Liver (tissue), 3 donors: Measurements from ENCODE around the gene MTA2.

Experiments used
- CTCF ChIP-seq: fragments of 150-350 bp; IDR thresholded peaks from 2 replicates; pipeline ENCODE4 v1.5.1; 2017; ENCODE audit warnings: improper control_type of control experiment, low read depth, low read length; ENCODE audit not compliant: missing input control
- EGR1 ChIP-seq, 2 donors: IDR thresholded peaks; 2 replicates each; pipeline ENCODE4 v1.6.1; 2016 to 2018; ENCODE audit warnings: antibody characterized with exemption in 2 of 2, low read depth in 2 of 2
- JUND ChIP-seq, 2 donors: IDR thresholded peaks; 2 replicates each; pipeline ENCODE4 v1.6.1; 2016; ENCODE audit warnings: antibody characterized with exemption in 2 of 2
- MAX ChIP-seq: IDR thresholded peaks from 2 replicates; pipeline ENCODE4 v1.6.1; 2016; ENCODE audit warnings: antibody characterized with exemption
- RAD21 ChIP-seq, 2 donors: IDR thresholded peaks; 2 replicates each; pipeline ENCODE4 v1.6.1; 2016; ENCODE audit warnings: antibody characterized with exemption in 2 of 2, mild to moderate bottlenecking in 2 of 2
- REST ChIP-seq: IDR thresholded peaks from 2 replicates; pipeline ENCODE4 v1.6.1; 2016; ENCODE audit warnings: antibody characterized with exemption, mild to moderate bottlenecking
- RXRA ChIP-seq, 2 donors: IDR thresholded peaks; 2 replicates each; pipeline ENCODE4 v1.6.1; 2017 to 2018; ENCODE audit warnings: antibody characterized with exemption in 2 of 2, mild to moderate bottlenecking in 1 of 2
- SP1 ChIP-seq: IDR thresholded peaks from 2 replicates; pipeline ENCODE4 v1.6.1; 2018; ENCODE audit warnings: antibody characterized with exemption, mild to moderate bottlenecking
- TAF1 ChIP-seq: conservative IDR thresholded peaks from 2 replicates; pipeline ENCODE4 v1.6.1; 2016; ENCODE audit warnings: antibody characterized with exemption, mild to moderate bottlenecking
- YY1 ChIP-seq: IDR thresholded peaks from 2 replicates; pipeline ENCODE4 v1.6.1; 2016; ENCODE audit warnings: antibody characterized with exemption, mild to moderate bottlenecking
- ZBTB33 ChIP-seq: IDR thresholded peaks from 2 replicates; pipeline ENCODE4 v1.6.1; 2016; ENCODE audit warnings: antibody characterized with exemption
- donor health status: healthy.
- donor health status: healthy.

GRCh38 chr11:62579252-62579651 lies 22.4 kb downstream of the MTA2 start:
- TF ChIP-seq EGR1 (IDR thresholded peaks at IDR 0.05; ENCODE audit: low read depth in 2 of 2) = no peak
- TF ChIP-seq CTCF = no peak
- TF ChIP-seq RAD21 (IDR thresholded peaks at IDR 0.05) = no peak
- TF ChIP-seq TAF1 = no peak
- TF ChIP-seq RXRA (IDR thresholded peaks at IDR 0.05) = no peak
- no peak for TF ChIP-seq REST
- TF ChIP-seq MAX = no peak
- TF ChIP-seq JUND (IDR thresholded peaks at IDR 0.05) = no peak
- no peak for TF ChIP-seq YY1
- no peak for TF ChIP-seq SP1
- TF ChIP-seq ZBTB33 = no peak
